OCI-LY7 (cell line): ENCODE data around the gene DKK1. TPM values are rescaled to one million over a fixed set of nuclear protein-coding genes. Genes with fewer than 3 reads are reported as not detected.
"Not testable (repeated sequence)": the region's sequence is repeated elsewhere in the genome, so short reads cannot be mapped to it uniquely, and the experiment has no call there.

Source experiments
- BruUV-seq: library from RNA; stranded (reverse); fragments of 400-500 nt; replicated peaks from 2 replicates; lab custom pipeline; 2021; lab: Mats Ljungman, UMichigan
- CTCF ChIA-PET: fragments of 300-600 bp; sonication (Branson Sonifier 250); formaldehyde crosslinking; loops from one replicate; lab custom pipeline; 2022; ENCODE audit warnings: antibody characterized with exemption; ENCODE audit not compliant: unreplicated experiment; lab: Charles Lee
- POLR2A ChIA-PET: fragments of 300-600 bp; sonication (Branson Sonifier 250); formaldehyde crosslinking; loops from one replicate; lab custom pipeline; 2022; ENCODE audit warnings: antibody characterized with exemption; lab: Charles Lee
- DNase-seq: peaks from one replicate; pipeline ENCODE4 v3.0.0-alpha.2; 2015; ENCODE audit warnings: low spot score
- H2AFZ ChIP-seq: fragments of 200-600 bp; sonication (generic), shearing (Covaris generic); 2 replicates; pipeline ENCODE4 v1.6.1; 2014; ENCODE audit warnings: mild to moderate bottlenecking, antibody characterized with exemption, low read length, moderate library complexity
- H3K27ac ChIP-seq: fragments of 200-600 bp; sonication (generic); 2 replicates; pipeline ENCODE4 v1.5.1; 2014; ENCODE audit warnings: mixed run types, low read depth, mild to moderate bottlenecking, moderate library complexity, low read length, inconsistent platforms; ENCODE audit not compliant: poor library complexity, severe bottlenecking
- H3K36me3 ChIP-seq: fragments of 200-600 bp; sonication (generic); 2 replicates; pipeline ENCODE4 v1.6.1; 2014; ENCODE audit warnings: mild to moderate bottlenecking, antibody characterized with exemption, low read length, moderate library complexity, mixed read lengths; ENCODE audit not compliant: insufficient read depth
- H3K4me1 ChIP-seq: fragments of 200-600 bp; sonication (generic); 2 replicates; pipeline ENCODE4 v1.5.1; 2014; ENCODE audit warnings: mild to moderate bottlenecking, low read length; ENCODE audit not compliant: insufficient read depth, poor library complexity, severe bottlenecking
- H3K4me2 ChIP-seq: fragments of 200-600 bp; sonication (generic); 2 replicates; pipeline ENCODE4 v1.6.1; 2014; ENCODE audit warnings: mild to moderate bottlenecking, low read length
- H3K4me3 ChIP-seq: fragments of 200-600 bp; sonication (generic); 2 replicates; pipeline ENCODE4 v1.5.1; 2014; ENCODE audit warnings: mild to moderate bottlenecking, low read depth, low read length; ENCODE audit not compliant: poor library complexity, severe bottlenecking
- H3K79me2 ChIP-seq: fragments of 200-600 bp; sonication (generic); 2 replicates; pipeline ENCODE4 v1.6.1; 2016; ENCODE audit warnings: low read depth, mild to moderate bottlenecking, low read length, moderate library complexity, mixed read lengths; ENCODE audit not compliant: insufficient read depth
- H3K9me2 ChIP-seq: fragments of 200-600 bp; sonication (generic); 2 replicates; pipeline ENCODE4 v1.6.1; 2016; ENCODE audit warnings: mild to moderate bottlenecking, low read length, mixed read lengths; ENCODE audit not compliant: insufficient read depth
- H3K9me3 ChIP-seq: fragments of 200-600 bp; sonication (generic); 2 replicates; pipeline ENCODE4 v1.6.1; 2014; ENCODE audit warnings: mild to moderate bottlenecking, mixed run types, low read length, mixed read lengths
- H4K20me1 ChIP-seq: fragments of 200-600 bp; sonication (generic); 2 replicates; pipeline ENCODE4 v1.6.1; 2014; ENCODE audit warnings: mild to moderate bottlenecking, antibody characterized with exemption, low read length, moderate library complexity, mixed read lengths; ENCODE audit not compliant: insufficient read depth
- CTCF ChIP-seq: fragments of 200-600 bp; sonication (generic); conservative IDR thresholded peaks from 2 replicates; pipeline ENCODE4 v1.5.1; 2014; ENCODE audit warnings: mild to moderate bottlenecking, antibody characterized with exemption, low read length, moderate library complexity, mixed read lengths
- EZH2phosphoT487 ChIP-seq: fragments of 200-600 bp; sonication (generic); IDR thresholded peaks from 2 replicates; pipeline ENCODE4 v1.6.1; 2018; ENCODE audit warnings: low read depth, borderline replicate concordance, mild to moderate bottlenecking, mixed run types, antibody characterized with exemption, low read length, moderate library complexity, mixed read lengths
- intact Hi-C: fragments of 100-400 bp; cut with micrococcal nuclease; formaldehyde crosslinking; loops from one replicate; pipeline ENCODE4 v1.10.0; 2022; ENCODE audit not compliant: unreplicated experiment
- total RNA-seq, 2 experiments: library from RNA; depleted of rRNA in 1 of 2; stranded (reverse); fragments of >200 nt in 1 of 2; shearing (Covaris generic) in 1 of 2; gene quantifications; 2 replicates each; pipeline ENCODE4 v1.2.3, GENCODE V29; 2014 to 2022

Gene DKK1
- total RNA-seq, 2 experiments from 2014 or later = not detected

GRCh38 chr10:52359441-52359840, 45.4 kb downstream of the DKK1 start:
- Histone ChIP-seq H3K36me3 (no peaks in the 10 kb centered on the region), H3K79me2 (no peaks in the 10 kb centered on the region), H3K4me2 (no peak overlapping the region), H2AFZ (no peak overlapping the region), H3K4me1 (no peaks in the 10 kb centered on the region), H3K9me3 (no peaks in the 10 kb centered on the region), H3K27ac (no peak overlapping the region), H4K20me1 (no peaks in the 10 kb centered on the region), H3K4me3 (no peak overlapping the region), H3K9me2 (no peaks in the 10 kb centered on the region)
- CTCF ChIA-PET = no interaction called here
- no TSS peak for BruUV-seq
- intact Hi-C loops = no loop called here
- TF ChIP-seq CTCF = no peak
- no peak for TF ChIP-seq EZH2phosphoT487
- DNase-seq = no peak
- POLR2A ChIA-PET = no interaction called here

- H3K4me2 ChIP-seq, H3K79me2 ChIP-seq, H2AFZ ChIP-seq, H3K36me3 ChIP-seq, BruUV-seq, H4K20me1 ChIP-seq, DNase-seq, H3K9me3 ChIP-seq, H3K4me1 ChIP-seq, H3K27ac ChIP-seq, H3K4me3 ChIP-seq, CTCF ChIA-PET, POLR2A ChIA-PET, H3K9me2 ChIP-seq: not testable (repeated sequence)
- intact Hi-C loops = loop anchor here (5.0 kb wide), 1 partner anchor 122 kb away; no protein-coding TSS in a partner anchor
These were observed 51.7 kb downstream of the DKK1 start for GRCh38 chr10:52365547-52366432.
